Neural cell (in vitro differentiated cells): Measurements from ENCODE around the gene POU6F2. TPM values are rescaled to one million over a fixed set of nuclear protein-coding genes. Genes with fewer than 3 reads are reported as not detected.

ENCODE experiments used
- H2AFZ ChIP-seq: fragments of 200-600, 300-800 bp; sonication (generic), shearing (Covaris generic); 2 replicates; pipeline ENCODE4 v1.6.0; 2014; ENCODE audit warnings: low read depth, mild to moderate bottlenecking, antibody characterized with exemption, low read length, moderate library complexity
- H3F3A ChIP-seq: fragments of 200-600 bp; shearing (Covaris generic); 2 replicates; pipeline ENCODE4 v1.6.1; 2016; ENCODE audit warnings: mild to moderate bottlenecking, moderate library complexity, mixed read lengths, antibody characterized with exemption, low read length; ENCODE audit not compliant: insufficient read depth, poor library complexity, severe bottlenecking
- H3K27ac ChIP-seq: fragments of 200-600, 300-800 bp; sonication (generic), shearing (Covaris generic); 2 replicates; pipeline ENCODE4 v1.5.1; 2014; ENCODE audit warnings: mild to moderate bottlenecking, low read length, moderate library complexity
- H3K27me3 ChIP-seq: fragments of 300-800, 200-600 bp; sonication (generic), shearing (Covaris generic); 2 replicates; pipeline ENCODE4 v1.6.0; 2014; ENCODE audit warnings: mild to moderate bottlenecking, low read depth, low read length, moderate library complexity; ENCODE audit not compliant: insufficient read depth
- H3K36me3 ChIP-seq: fragments of 300-800, 200-600 bp; sonication (generic), shearing (Covaris generic); 2 replicates; pipeline ENCODE4 v1.5.1; 2014; ENCODE audit warnings: mild to moderate bottlenecking, antibody characterized with exemption, low read length, moderate library complexity; ENCODE audit not compliant: insufficient read depth
- H3K4me2 ChIP-seq: fragments of 300-800, 200-600 bp; sonication (generic), shearing (Covaris generic); 2 replicates; pipeline ENCODE4 v1.6.0; 2014; ENCODE audit warnings: mild to moderate bottlenecking, low read length
- H3K4me3 ChIP-seq: fragments of 300-800, 200-600 bp; sonication (generic), shearing (Covaris generic); 2 replicates; pipeline ENCODE4 v1.5.1; 2014; ENCODE audit warnings: mild to moderate bottlenecking, low read length, moderate library complexity
- H3K79me2 ChIP-seq: fragments of 200-600 bp; shearing (Covaris generic); replicated peaks from 2 replicates; pipeline ENCODE4 v1.6.0; 2014; ENCODE audit warnings: mild to moderate bottlenecking, low read length, moderate library complexity; ENCODE audit not compliant: insufficient read depth
- H3K9ac ChIP-seq: fragments of 300-800, 200-600 bp; sonication (generic), shearing (Covaris generic); 2 replicates; pipeline ENCODE4 v1.6.1; 2016; ENCODE audit warnings: mild to moderate bottlenecking, low read length, mixed read lengths
- H3K9me2 ChIP-seq: fragments of 200-600 bp; shearing (Covaris generic); 2 replicates; pipeline ENCODE4 v1.6.1; 2016; ENCODE audit warnings: mild to moderate bottlenecking, low read length, mixed read lengths; ENCODE audit not compliant: insufficient read depth
- H3K9me3 ChIP-seq: fragments of 200-600, 300-800 bp; sonication (generic), shearing (Covaris generic); 2 replicates; pipeline ENCODE4 v1.6.1; 2016; ENCODE audit warnings: mild to moderate bottlenecking, mixed run types, low read length, moderate library complexity, mixed read lengths
- H4K20me1 ChIP-seq: fragments of 200-600 bp; shearing (Covaris generic); 2 replicates; pipeline ENCODE4 v1.6.1; 2016; ENCODE audit warnings: mild to moderate bottlenecking, mixed run types; ENCODE audit not compliant: insufficient read depth
- EP300 ChIP-seq: fragments of 450-650 bp; conservative IDR thresholded peaks from 2 replicates; pipeline ENCODE4 v1.6.1; 2014; ENCODE audit warnings: antibody characterized with exemption, mild to moderate bottlenecking, moderate library complexity; ENCODE audit not compliant: poor library complexity, severe bottlenecking
- EZH2 ChIP-seq: fragments of 200-600, 300-800 bp; shearing (Covaris generic), sonication (generic); IDR thresholded peaks from 2 replicates; pipeline ENCODE4 v1.6.1; 2014; ENCODE audit warnings: antibody characterized with exemption, low read length, borderline replicate concordance, mild to moderate bottlenecking; ENCODE audit not compliant: insufficient read depth, poor library complexity, severe bottlenecking
- MXI1 ChIP-seq: fragments of 450-650 bp; conservative IDR thresholded peaks from 2 replicates; pipeline ENCODE4 v1.6.1; 2014; ENCODE audit warnings: antibody characterized with exemption, mild to moderate bottlenecking; ENCODE audit not compliant: poor library complexity, severe bottlenecking
- POLR2AphosphoS5 ChIP-seq: IDR thresholded peaks from 2 replicates; pipeline ENCODE4 v1.6.1; 2012
- RAD21 ChIP-seq: fragments of 450-650 bp; conservative IDR thresholded peaks from 2 replicates; pipeline ENCODE4 v1.6.1; 2014; ENCODE audit warnings: antibody characterized with exemption, mild to moderate bottlenecking, moderate library complexity
- SMC3 ChIP-seq: fragments of 450-650 bp; conservative IDR thresholded peaks from 2 replicates; pipeline ENCODE4 v1.6.1; 2014; ENCODE audit warnings: antibody characterized with exemption, mild to moderate bottlenecking, moderate library complexity; ENCODE audit not compliant: poor library complexity
- TAF1 ChIP-seq: IDR thresholded peaks from 2 replicates; pipeline ENCODE4 v1.6.1; 2012; ENCODE audit warnings: low read depth
- polyA plus RNA-seq: library from polyadenylated mRNA; depleted of rRNA; stranded (reverse); fragments of >200 nt; gene quantifications from 2 replicates; pipeline ENCODE4 v1.2.3, GENCODE V29; 2014
- TF ChIP-seq, protein P1 (sequence below): IDR thresholded peaks from 2 replicates; pipeline ENCODE4 v1.6.1; 2012; ENCODE audit warnings: borderline replicate concordance
- TF ChIP-seq, protein P2 (sequence below): fragments of 450-650 bp; IDR thresholded peaks from 2 replicates; pipeline ENCODE4 v1.5.1; 2014; ENCODE audit warnings: antibody characterized with exemption, mild to moderate bottlenecking, moderate library complexity; ENCODE audit not compliant: poor library complexity, severe bottlenecking

POU6F2 gene
- polyA plus RNA-seq, 1 donor from 2014 or later = 2.8 TPM

DNA sequence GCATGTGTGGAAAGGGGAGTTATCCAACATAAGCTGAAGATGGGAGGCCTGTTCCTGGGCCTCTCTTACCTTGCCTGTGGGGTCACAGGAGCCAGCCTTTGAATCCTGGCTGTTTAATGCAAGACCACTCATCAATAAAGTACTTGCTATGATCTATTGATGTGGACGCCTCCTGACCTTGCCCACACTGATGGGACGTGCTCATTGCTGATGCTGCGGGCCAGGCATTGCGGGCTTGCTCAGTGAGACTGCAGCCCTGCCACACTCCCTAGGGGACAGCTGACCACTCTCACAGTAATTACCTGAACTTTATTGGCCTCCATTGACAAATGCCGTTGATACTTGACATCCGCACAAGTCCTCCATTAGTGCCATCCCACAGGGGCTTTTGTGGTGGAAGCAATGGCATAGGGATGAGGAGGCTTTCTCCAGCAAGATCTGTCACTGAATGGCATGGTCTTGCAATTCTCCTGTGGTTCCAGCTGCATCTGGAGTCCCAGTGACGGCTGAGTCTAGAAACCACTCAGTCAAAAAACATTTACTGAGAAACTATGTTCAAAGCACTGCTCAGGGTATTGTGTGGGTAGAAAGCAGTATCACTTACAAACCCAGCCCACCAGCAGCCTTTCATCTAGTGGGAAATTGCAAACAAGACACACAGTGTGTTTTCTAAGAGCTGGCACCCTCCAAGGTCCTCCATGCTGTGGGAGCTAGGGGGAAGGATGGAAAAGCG is 453.4 kb downstream of the POU6F2 start:
- no peaks in the 10 kb centered on the region for H3K36me3 ChIP-seq
- no peaks in the 10 kb centered on the region for H3K27me3 ChIP-seq
- H3K79me2 ChIP-seq = no peaks in the 10 kb centered on the region
- no peak overlapping the region for H3K4me3 ChIP-seq
- H3K27ac ChIP-seq = no peak overlapping the region
- no peaks in the 10 kb centered on the region for H3F3A ChIP-seq
- no peaks in the 10 kb centered on the region for H3K9me3 ChIP-seq
- no peaks in the 10 kb centered on the region for H4K20me1 ChIP-seq
- no peak overlapping the region for H3K9ac ChIP-seq
- H2AFZ ChIP-seq = no peak overlapping the region
- no peak overlapping the region for H3K4me2 ChIP-seq
- TF ChIP-seq EZH2 (no peak), SMC3 (no peak), MXI1 (no peak), EP300 (no peak), RAD21 (no peak), POLR2AphosphoS5 (no peak), TAF1 (no peak)
- TF ChIP-seq, protein P1, sequence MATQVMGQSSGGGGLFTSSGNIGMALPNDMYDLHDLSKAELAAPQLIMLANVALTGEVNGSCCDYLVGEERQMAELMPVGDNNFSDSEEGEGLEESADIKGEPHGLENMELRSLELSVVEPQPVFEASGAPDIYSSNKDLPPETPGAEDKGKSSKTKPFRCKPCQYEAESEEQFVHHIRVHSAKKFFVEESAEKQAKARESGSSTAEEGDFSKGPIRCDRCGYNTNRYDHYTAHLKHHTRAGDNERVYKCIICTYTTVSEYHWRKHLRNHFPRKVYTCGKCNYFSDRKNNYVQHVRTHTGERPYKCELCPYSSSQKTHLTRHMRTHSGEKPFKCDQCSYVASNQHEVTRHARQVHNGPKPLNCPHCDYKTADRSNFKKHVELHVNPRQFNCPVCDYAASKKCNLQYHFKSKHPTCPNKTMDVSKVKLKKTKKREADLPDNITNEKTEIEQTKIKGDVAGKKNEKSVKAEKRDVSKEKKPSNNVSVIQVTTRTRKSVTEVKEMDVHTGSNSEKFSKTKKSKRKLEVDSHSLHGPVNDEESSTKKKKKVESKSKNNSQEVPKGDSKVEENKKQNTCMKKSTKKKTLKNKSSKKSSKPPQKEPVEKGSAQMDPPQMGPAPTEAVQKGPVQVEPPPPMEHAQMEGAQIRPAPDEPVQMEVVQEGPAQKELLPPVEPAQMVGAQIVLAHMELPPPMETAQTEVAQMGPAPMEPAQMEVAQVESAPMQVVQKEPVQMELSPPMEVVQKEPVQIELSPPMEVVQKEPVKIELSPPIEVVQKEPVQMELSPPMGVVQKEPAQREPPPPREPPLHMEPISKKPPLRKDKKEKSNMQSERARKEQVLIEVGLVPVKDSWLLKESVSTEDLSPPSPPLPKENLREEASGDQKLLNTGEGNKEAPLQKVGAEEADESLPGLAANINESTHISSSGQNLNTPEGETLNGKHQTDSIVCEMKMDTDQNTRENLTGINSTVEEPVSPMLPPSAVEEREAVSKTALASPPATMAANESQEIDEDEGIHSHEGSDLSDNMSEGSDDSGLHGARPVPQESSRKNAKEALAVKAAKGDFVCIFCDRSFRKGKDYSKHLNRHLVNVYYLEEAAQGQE = no peak
- TF ChIP-seq, protein P2, sequence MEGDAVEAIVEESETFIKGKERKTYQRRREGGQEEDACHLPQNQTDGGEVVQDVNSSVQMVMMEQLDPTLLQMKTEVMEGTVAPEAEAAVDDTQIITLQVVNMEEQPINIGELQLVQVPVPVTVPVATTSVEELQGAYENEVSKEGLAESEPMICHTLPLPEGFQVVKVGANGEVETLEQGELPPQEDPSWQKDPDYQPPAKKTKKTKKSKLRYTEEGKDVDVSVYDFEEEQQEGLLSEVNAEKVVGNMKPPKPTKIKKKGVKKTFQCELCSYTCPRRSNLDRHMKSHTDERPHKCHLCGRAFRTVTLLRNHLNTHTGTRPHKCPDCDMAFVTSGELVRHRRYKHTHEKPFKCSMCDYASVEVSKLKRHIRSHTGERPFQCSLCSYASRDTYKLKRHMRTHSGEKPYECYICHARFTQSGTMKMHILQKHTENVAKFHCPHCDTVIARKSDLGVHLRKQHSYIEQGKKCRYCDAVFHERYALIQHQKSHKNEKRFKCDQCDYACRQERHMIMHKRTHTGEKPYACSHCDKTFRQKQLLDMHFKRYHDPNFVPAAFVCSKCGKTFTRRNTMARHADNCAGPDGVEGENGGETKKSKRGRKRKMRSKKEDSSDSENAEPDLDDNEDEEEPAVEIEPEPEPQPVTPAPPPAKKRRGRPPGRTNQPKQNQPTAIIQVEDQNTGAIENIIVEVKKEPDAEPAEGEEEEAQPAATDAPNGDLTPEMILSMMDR = no peak
- H3K9me2 ChIP-seq = no peaks in the 10 kb centered on the region

DNA sequence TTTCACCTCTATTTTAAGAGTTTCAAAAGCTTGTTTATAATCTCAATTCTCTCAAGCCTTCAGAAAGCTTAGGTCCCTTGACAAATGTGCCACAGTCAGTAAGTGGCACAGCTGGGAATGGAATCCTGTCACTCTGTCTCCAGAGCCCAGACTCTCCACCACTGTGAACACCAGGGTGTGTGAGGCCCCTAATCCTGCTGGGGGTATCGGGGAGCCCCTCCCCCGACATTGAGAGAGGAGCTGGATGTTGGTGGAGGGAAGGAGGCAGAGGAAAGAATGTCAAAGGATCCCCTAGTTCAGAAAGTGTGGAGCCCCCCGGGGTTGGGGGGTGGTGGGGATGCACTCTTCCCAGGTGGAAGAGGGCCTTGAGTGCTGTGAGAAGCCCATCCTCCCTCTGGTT is 454.7 kb downstream of the POU6F2 start:
- no peaks in the 10 kb centered on the region for H3K27me3 ChIP-seq
- TF ChIP-seq POLR2AphosphoS5 = no peak
- no peak for TF ChIP-seq SMC3
- no peaks in the 10 kb centered on the region for H4K20me1 ChIP-seq
- H3K79me2 ChIP-seq = no peaks in the 10 kb centered on the region
- H3K36me3 ChIP-seq = no peaks in the 10 kb centered on the region
- H2AFZ ChIP-seq = no peak overlapping the region
- no peak overlapping the region for H3K4me3 ChIP-seq
- H3K9me2 ChIP-seq = no peaks in the 10 kb centered on the region
- H3F3A ChIP-seq = no peaks in the 10 kb centered on the region
- H3K9ac ChIP-seq = no peak overlapping the region
- H3K9me3 ChIP-seq = no peaks in the 10 kb centered on the region
- no peak overlapping the region for H3K4me2 ChIP-seq
- no peak overlapping the region for H3K27ac ChIP-seq
